DND-41 (cell line): ENCODE data around the gene SLAMF9.

Experiments
- ATAC-seq: fragments of 200-7000 bp; cut with Tn5 transposase; 3 replicates; pipeline ENCODE4 v1.9.1; 2021; ENCODE audit warnings: low read depth; ENCODE audit not compliant: insufficient read depth
- DNase-seq: peaks from one replicate; pipeline ENCODE4 v3.0.0-alpha.2; 2020
- H2AFZ ChIP-seq: 2 replicates; pipeline ENCODE4 v1.6.0; 2012; ENCODE audit warnings: low read depth, low read length
- H3K27ac ChIP-seq: 2 replicates; pipeline ENCODE4 v1.5.1; 2012; ENCODE audit warnings: low read length, inconsistent platforms
- H3K27me3 ChIP-seq: fragments of 200-600 bp; sonication (generic); 2 replicates; pipeline ENCODE4 v1.6.0; 2012; ENCODE audit warnings: low read length, mild to moderate bottlenecking, inconsistent platforms; ENCODE audit not compliant: insufficient read depth, poor library complexity
- H3K36me3 ChIP-seq: 2 replicates; pipeline ENCODE4 v1.5.1; 2012; ENCODE audit warnings: low read length, inconsistent platforms; ENCODE audit not compliant: insufficient read depth
- H3K4me1 ChIP-seq: 2 replicates; pipeline ENCODE4 v1.5.1; 2012; ENCODE audit warnings: mild to moderate bottlenecking, low read length; ENCODE audit not compliant: insufficient read depth
- H3K4me2 ChIP-seq: 2 replicates; pipeline ENCODE4 v1.6.0; 2012; ENCODE audit warnings: mild to moderate bottlenecking, moderate library complexity, low read length, inconsistent platforms; ENCODE audit not compliant: insufficient read depth
- H3K4me3 ChIP-seq, 2 experiments: fragments of 200-600 bp in 1 of 2; shearing (Covaris generic) in 1 of 2; 2 replicates each; pipeline ENCODE4 v1.5.1; 2012 to 2016; ENCODE audit warnings: inconsistent platforms in 2 of 2, low read length in 2 of 2, mild to moderate bottlenecking in 2 of 2, low read depth in 1 of 2, moderate library complexity in 1 of 2
- H3K79me2 ChIP-seq: 2 replicates; pipeline ENCODE4 v1.6.0; 2012; ENCODE audit warnings: low read length, inconsistent platforms; ENCODE audit not compliant: insufficient read depth
- H3K9ac ChIP-seq: 2 replicates; pipeline ENCODE4 v1.6.0; 2012; ENCODE audit warnings: low read depth, mild to moderate bottlenecking, inconsistent platforms, low read length, moderate library complexity
- H3K9me3 ChIP-seq: 2 replicates; pipeline ENCODE4 v1.5.1; 2012; ENCODE audit warnings: low read length, moderate library complexity, mild to moderate bottlenecking, inconsistent platforms; ENCODE audit not compliant: insufficient read depth, severe bottlenecking
- H4K20me1 ChIP-seq: 2 replicates; pipeline ENCODE4 v1.6.0; 2012; ENCODE audit warnings: low read length; ENCODE audit not compliant: insufficient read depth
- EZH2 ChIP-seq: IDR thresholded peaks from 3 replicates; pipeline ENCODE4 v1.6.1; 2012; ENCODE audit warnings: borderline replicate concordance, low read depth, mild to moderate bottlenecking, moderate library complexity, low read length, inconsistent platforms; ENCODE audit not compliant: severe bottlenecking
- TF ChIP-seq, protein P1 (sequence below): IDR thresholded peaks from 2 replicates; pipeline ENCODE4 v1.5.1; 2012; ENCODE audit warnings: borderline replicate concordance, low read length, moderate library complexity, mild to moderate bottlenecking; ENCODE audit not compliant: poor library complexity, severe bottlenecking; ENCODE audit errors: extremely low read depth

Gene SLAMF9

DNA sequence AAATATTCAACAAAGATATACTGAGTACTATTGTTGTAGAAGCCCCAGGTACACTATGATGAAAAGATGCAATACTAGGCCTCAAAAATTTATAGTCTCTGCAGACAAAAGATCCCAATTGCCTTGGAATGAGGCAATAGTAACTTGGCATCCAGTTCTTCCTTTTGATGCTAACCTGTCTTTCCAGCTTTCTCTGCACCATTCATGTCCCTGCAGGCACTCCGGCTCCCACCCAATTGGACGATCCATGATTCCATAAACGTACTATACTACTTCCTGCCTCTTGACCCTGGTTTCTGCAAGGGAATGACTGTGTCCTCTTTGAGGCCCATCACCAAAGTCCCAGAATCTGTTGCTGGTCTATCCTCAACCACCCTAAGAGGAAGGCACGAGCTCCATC lies 20.7 kb downstream of the SLAMF9 start:
- Histone ChIP-seq H3K4me3 (no peak overlapping the region), H3K27ac (no peak overlapping the region), H3K27me3 (peaks cover 3% of the 10 kb centered on the region), H2AFZ (no peak overlapping the region), H3K4me2 (no peak overlapping the region), H3K9ac (no peak overlapping the region), H3K9me3 (no peaks in the 10 kb centered on the region), H3K79me2 (no peaks in the 10 kb centered on the region), H3K36me3 (no peaks in the 10 kb centered on the region), H4K20me1 (no peaks in the 10 kb centered on the region), H3K4me1 (no peaks in the 10 kb centered on the region)
- no peak for ATAC-seq
- no peak for TF ChIP-seq EZH2
- TF ChIP-seq, protein P1, sequence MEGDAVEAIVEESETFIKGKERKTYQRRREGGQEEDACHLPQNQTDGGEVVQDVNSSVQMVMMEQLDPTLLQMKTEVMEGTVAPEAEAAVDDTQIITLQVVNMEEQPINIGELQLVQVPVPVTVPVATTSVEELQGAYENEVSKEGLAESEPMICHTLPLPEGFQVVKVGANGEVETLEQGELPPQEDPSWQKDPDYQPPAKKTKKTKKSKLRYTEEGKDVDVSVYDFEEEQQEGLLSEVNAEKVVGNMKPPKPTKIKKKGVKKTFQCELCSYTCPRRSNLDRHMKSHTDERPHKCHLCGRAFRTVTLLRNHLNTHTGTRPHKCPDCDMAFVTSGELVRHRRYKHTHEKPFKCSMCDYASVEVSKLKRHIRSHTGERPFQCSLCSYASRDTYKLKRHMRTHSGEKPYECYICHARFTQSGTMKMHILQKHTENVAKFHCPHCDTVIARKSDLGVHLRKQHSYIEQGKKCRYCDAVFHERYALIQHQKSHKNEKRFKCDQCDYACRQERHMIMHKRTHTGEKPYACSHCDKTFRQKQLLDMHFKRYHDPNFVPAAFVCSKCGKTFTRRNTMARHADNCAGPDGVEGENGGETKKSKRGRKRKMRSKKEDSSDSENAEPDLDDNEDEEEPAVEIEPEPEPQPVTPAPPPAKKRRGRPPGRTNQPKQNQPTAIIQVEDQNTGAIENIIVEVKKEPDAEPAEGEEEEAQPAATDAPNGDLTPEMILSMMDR = no peak
- DNase-seq = no peak

DNA sequence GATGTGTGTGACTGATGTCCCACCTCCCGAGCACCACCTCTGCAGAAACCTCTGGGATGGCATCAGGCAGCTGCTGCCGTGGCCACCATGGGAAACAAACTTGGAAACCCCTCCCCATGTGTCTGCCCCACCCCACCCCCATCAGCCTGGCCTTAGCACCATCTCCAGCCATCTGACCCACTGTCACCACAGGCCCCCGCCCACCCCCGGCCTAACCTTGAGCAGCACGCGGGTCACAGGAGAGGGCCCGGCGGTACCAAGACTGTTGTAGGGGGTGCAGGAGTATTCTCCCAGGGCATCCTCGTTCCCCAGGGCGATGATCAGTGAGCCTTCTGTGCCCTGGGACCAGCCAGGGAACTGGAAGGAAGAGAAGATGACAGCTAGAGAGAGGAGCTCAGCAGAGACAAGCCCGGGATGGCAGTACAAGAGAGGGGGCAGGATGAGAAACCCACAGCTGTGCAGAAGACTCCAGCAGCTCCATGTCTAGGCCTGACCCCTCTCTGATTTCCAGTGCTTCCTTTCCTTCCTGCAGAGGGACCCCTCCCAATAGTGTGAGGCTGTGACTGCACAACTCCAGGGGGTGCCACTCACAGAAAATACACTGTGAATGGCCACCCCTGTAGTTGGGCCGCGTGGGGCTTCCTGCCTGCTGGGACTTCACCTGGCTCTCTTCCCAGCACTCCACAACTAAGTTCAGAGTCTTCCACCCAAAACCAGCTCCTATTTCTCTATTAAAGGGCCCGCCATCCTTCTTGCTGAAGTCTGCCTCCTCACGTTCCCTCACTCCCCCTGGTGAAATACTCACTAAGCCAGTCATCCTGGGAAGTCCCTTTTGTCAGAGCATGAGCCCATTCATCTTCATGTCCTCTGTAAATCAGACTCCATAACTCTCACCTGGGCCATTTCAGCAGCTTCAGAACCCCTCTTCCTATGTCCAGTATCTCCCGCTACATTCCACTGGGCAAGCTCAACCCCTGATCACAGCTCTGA lies 21.4 kb downstream of the SLAMF9 start:
- TF ChIP-seq EZH2 = no peak
- TF ChIP-seq, protein P1 = no peak
- Histone ChIP-seq H4K20me1 (no peaks in the 10 kb centered on the region), H3K4me1 (no peaks in the 10 kb centered on the region), H3K27ac (no peak overlapping the region), H3K9me3 (no peaks in the 10 kb centered on the region), H3K79me2 (no peaks in the 10 kb centered on the region), H3K36me3 (no peaks in the 10 kb centered on the region), H3K4me3 (no peak overlapping the region), H2AFZ (no peak overlapping the region), H3K4me2 (no peak overlapping the region), H3K27me3 (peaks cover 3% of the 10 kb centered on the region), H3K9ac (no peak overlapping the region)
- DNase-seq (no peak), ATAC-seq (no peak)

DNA sequence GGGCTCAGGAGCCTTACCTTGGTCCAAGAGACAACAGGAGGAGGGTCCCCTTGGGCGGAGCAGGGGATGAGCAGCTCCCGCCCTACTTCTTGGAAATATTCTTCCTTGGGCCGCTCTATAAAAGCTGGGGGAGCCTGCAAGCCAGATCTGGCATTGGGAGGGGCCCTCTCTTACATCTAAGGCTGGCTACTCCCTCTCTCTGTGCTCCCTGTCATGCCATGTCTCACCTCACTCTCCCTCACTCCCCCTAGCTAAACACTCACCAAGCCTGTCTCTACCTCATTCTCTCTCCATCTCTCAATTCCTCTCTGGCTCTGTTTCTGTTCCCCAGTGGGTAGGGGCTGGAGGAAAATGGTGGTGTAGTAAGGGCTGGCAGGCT lies 22.3 kb downstream of the SLAMF9 start:
- H3K27me3 ChIP-seq = peaks cover 3% of the 10 kb centered on the region
- no peak overlapping the region for H3K4me3 ChIP-seq
- H3K79me2 ChIP-seq = no peaks in the 10 kb centered on the region
- no peak overlapping the region for H3K27ac ChIP-seq
- H3K36me3 ChIP-seq = no peaks in the 10 kb centered on the region
- no peaks in the 10 kb centered on the region for H3K9me3 ChIP-seq
- H3K4me2 ChIP-seq = no peak overlapping the region
- TF ChIP-seq, protein P1 = no peak
- TF ChIP-seq EZH2 = no peak
- no peak overlapping the region for H2AFZ ChIP-seq
- DNase-seq = no peak
- ATAC-seq = no peak
- H3K4me1 ChIP-seq = no peaks in the 10 kb centered on the region
- no peaks in the 10 kb centered on the region for H4K20me1 ChIP-seq
- no peak overlapping the region for H3K9ac ChIP-seq
